ENCODE data around the gene SMC4.

The SMC4 gene

DNA sequence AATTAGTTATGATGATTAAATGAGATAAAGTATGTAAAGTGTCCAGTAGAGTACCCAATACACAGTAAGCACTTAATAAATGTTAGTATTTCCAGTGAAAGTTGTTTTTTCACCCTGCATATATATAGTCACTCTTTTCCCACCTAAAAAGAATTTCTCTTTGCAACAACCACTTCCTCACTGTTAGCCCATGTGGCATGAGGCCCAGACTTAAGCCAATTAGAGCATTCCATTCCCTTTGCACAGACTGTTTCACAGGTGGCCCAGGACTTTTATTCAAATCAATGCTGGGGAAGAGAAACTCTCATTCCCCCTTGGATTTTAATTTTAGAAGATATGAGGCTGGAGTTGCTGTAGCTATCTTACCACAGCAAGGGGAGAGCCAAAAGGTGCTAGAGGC lies 4.2 kb upstream of the SMC4 start:
- DNase-seq: peak; percentile 79

DNA sequence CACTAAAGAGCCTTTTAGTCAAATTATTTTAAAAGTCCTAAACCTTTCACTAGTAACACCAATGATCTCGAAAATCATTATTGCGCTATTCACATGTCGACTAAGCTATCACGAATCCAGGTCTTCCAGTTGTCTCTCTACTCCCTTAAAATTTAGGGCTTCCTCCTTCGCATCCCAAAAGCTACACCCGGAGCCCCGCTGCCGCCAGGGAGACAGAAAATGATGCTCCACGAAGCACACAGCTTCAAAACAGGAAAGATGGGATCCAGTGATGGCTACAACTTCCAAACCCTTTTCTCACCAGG lies 678 bp upstream of the SMC4 start:
- DNase-seq: no peak

DNA sequence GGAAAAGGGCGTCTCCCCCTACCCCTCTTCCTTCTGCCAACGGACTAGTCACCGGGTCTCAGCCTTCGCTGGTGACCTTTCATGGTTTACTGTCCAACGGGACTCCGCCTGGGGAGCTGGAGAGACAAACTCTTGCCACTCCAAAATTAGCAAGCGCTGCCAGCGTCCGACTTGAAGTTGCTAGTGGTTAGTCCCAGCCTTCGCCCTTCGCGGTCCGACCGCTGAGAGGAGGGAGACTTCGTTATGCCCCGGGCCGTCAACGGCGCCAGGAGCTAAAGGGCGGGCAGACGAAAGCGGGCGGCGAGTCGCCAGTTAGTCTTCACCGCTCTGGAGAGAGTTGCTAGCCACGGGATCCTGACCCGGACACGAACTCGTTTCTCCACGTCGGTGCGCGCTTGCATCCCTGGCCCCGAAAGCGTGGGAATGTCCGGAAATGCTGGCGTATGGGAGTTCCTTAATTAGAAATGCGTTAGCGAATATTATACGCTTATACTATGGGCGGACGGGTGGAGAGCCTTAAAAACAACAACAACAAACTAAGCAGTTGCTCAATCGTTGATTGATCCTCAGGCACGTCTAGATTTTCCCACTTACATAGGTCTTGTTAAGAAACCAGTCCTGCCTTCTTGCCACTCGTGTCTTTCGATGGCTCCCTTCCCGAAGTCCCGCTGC lies 716 bp downstream of the SMC4 start:
- DNase-seq: peak; percentile 43

DNA sequence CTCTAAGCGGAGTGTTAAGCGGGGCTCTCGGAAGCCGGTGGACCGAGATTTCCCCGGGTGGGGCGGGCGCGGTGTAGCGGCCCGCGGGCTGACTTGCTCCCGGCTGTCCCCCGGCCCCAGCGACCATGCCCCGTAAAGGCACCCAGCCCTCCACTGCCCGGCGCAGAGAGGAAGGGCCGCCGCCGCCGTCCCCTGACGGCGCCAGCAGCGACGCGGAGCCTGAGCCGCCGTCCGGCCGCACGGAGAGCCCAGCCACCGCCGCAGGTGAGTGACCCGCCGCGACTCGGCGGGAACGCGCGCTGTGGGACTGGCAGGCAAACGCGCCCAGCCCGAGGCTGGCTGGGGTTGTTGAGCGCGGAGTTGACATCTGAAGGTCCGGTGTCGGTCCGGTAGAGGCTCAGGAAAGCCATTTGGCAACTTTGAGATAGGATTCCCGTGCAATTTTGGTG lies 1.3 kb downstream of the SMC4 start:
- no peak for DNase-seq

DNA sequence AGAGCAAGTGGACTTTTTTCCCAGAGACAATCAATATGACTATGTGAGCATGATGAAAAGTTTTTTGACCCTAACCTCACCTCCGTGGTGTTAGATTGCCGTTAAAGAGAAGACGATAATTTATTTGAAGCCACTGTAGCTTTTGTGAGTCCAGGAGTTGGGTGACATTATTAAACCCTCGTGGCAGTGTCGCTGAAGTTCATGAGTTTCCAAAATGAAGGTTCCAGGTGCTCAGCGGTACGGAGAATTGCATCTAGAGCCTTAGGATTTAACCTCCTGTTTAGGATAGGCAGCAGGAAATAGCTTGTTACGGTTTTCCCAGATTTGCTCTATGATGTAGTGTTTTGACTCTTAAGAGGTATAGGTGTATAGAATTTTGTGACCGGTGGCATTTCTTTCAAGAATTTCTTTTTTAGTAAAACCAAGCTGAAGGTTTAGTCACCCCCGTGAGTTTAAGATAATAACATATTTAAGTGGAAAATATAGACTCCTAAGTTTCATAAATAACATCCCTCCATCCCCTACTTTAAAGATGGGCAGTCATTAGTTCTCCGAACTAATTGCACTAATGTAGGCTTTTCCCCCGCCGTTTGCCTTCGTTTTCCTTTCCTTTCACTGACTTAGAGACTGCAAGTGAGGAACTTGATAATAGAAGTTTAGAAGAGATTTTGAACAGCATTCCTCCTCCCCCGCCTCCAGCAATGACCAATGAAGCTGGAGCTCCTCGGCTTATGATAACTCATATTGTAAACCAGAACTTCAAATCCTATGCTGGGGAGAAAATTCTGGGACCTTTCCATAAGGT lies 2.0 kb downstream of the SMC4 start:
- DNase-seq: peak; percentile 68

DNA sequence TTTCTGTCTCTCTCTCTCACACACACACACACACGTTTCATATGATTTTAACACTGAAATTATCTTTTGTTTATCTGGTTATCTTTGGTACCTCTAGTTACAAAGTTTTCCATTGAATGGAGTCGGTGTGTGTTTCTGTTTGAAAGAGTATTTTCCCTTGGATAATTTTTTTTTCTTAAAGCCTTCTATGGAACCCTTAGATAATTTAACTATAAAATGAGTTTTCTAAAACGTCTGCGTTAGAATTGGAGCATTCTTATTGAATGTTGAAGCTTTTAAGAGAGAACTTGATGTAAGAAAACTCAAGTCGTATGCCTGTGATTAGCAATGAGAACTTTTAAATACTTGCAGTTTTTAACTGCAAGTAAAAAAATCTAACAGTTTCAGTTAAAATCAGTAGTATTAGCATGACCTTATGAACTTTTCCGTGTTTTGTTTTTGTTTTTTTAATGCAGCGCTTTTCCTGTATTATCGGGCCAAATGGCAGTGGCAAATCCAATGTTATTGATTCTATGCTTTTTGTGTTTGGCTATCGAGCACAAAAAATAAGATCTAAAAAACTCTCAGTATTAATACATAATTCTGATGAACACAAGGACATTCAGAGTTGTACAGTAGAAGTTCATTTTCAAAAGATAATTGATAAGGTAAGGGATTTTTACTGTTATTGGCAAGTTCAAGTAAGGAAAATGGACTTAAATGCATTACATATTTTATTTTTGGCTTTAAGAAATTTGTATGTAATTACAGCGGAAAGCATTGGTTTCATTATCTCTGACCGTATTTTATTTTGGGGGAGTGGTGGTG lies 3.0 kb downstream of the SMC4 start:
- DNase-seq: no peak

DNA sequence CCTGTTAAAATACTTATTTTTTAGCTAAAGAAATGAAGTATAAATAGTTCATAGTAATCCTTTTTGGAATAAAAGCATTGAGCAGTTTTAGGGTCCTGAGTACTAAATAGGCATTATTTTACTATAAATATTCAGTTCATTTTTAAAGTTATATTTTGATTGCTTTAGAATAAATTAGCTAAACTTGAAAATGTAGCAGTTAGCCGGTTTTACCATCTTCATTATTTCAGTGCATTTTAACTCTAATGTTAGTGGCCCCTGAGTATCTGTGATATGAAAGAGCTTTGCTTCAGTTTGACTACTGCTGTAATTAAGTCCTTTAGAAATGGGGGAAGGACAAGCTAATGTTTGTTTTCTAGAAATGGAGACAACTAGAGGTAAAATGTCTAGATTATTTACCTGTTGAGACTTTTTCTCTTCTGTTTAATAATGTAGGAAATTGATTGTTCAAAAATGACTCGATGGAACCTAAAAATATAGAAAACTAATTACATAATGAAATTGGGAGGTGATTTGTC lies 3.6 kb downstream of the SMC4 start:
- DNase-seq: no peak

DNA sequence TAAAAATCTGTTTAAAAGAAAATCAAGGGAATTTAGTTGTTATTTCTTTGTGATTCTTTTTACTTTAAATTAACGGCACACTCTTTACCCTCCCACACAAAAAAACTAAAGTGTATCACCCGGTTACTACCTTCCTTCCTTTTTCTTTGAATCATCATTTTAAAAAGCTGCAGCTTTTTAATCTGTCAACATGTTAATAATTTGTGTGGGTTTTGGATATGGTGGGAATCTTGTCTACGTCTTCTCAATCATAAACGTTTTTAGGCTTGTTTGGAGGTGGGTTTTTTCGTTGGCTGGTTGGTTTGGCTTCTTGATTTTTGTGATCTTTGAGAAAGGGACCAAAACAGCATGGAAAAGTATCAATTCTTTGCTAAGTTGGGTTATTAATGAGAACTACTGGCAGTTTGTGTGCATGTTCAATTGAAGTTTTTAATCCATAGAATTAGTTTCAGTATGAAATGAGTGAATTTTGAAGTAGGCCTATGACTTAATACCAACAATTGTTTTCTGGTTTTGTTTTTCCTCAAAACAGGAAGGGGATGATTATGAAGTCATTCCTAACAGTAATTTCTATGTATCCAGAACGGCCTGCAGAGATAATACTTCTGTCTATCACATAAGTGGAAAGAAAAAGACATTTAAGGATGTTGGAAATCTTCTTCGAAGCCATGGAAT lies 4.5 kb downstream of the SMC4 start:
- DNase-seq: peak; percentile 17

DNA sequence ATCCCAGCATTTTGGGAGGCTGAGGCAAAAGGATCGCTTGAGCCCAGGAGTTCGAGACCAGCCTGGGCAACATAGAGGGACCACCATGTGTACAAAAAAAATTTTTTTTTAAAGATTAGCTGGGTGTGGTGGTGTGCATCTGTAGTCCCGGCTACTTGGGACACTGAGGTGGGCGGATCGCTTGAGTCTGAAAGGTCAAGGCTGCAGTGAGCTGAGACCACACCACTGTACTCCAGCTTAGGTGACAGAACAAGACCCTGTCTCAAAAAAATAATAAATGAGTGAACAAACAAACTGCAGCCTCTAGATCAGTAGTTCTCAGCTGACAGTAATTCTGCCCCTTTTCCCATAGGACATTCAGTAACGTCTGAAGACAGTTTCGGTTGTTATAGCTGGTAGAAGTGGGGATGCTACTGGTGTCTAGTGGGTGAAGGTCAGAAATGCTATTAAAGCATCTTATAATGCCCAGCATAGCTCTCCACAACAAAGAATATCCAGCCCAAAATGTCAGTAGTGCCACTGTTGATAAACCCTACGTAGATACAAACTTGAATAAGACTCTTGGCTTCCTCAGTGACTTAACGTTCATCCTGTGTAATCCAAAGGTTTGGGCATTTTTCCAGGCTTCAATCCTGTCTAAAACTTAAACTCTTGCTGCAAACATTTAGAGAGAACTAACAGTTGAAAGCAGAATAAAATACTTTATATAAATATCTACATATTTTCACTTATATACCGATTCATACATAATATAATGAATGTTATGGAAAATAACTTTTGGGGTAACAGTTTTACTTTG lies 10.6 kb downstream of the SMC4 start:
- no peak for DNase-seq

DNA sequence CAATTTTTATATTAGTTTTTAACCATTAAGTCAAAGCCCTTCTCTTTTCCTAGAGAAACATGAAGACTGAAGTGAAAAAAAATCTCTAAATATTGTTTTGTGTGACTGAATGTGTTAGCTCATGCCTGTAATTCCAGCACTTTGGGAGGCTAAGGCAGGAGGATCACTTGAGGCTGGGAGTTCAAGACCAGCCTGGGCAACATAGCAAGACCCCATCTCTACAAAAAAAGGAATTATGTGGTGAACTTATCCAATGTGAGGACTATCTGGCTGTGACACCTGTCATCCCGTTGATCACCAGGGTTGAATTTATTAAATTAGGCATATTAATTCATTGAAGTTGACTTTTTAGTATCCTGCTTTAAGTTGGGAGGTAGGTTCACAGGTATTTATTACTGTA lies 13.0 kb downstream of the SMC4 start:
- no peak for DNase-seq

DNA sequence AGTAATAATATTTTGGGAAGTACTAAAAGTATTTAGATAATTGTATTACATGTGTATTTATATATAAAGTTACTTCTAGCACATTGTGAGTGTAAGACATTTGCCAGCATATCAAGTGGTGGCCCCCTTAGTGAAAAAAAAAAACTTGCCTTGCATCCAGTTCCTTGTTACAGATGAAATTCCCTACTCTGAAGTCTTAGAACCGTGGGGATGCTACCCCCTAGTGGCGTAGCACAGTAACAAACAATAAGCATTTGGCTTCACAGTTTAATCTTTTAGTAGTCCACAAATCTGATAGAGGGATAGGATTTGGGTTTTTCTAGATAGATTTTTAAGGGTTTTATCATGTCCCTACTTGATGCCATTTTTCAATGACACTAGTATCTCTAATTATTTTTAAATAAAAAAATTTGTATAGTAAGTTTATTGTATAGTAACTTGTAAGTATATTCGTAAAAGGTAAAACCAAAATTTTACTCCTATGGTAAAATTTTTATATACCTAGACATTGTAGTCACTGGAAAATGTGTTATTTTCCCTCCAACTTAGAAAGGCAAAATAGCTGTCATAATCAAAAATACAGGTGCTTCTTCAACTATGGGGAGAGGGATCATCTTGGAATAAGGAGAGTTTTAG lies 14.3 kb downstream of the SMC4 start:
- peak; percentile 78 for DNase-seq

DNA sequence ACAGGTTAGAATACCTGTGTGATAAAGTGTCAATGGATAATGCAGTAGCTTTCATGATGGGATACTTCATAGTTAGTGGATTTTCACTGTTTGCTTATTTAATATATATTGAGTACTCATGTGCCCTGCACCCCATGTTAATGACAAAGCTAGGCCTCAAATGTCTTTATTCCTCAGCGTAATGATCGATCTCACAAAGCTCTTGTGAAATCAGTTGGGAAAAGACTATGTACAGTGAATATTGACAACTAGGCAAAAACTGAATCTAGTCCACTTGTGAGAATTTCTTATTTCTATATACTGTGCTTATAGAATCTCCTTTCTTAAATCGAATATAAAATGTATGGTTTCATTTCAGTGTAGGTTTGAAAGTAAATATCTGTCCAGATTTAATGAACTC lies 17.9 kb downstream of the SMC4 start:
- DNase-seq: no peak

DNA sequence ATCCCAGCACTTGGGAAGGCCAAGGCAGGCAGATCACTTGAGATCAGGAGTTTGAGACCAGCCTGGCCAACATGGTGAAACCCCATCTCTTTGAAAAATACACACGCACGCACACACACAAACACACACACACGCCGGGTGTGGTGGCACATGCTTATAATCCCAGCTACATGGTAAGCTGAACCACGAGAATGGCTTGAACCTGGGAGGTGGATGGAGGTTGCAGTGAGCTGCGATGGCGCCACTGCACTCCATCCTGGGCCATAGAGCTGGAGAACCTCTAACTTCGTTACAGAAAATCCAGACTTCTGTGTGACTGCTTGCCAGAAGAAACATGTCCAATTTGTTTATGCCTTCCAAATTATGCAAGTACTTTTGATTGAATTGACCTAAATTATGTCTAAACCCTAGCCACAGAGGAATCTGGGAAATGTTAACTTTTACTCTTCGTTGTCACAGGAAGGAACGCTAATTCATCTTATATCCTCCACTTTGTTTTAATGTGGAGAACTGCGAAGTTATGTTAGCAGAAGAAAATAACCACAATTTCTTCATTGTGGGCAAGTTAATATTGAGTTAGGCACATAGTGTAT lies 28.5 kb downstream of the SMC4 start:
- DNase-seq: no peak

DNA sequence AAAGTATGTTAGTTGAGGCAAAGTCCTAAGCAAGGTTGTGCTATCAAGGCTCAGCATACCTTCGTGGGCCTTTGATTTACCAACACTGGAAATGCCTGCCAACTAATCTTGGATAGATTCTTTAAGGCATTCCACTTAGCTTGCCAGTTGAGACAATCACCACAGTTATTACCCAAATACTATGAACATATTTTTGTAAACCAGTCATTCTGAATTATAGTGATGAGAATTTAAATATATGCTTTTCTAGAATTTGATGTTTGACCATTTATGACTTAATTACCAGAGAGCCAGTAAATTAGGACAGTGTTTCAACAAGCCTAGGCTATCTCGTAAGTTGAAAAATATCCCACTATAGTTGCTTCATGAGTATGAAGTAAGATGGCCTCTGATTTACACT lies 34.6 kb downstream of the SMC4 start:
- DNase-seq: peak; percentile 37

DNA sequence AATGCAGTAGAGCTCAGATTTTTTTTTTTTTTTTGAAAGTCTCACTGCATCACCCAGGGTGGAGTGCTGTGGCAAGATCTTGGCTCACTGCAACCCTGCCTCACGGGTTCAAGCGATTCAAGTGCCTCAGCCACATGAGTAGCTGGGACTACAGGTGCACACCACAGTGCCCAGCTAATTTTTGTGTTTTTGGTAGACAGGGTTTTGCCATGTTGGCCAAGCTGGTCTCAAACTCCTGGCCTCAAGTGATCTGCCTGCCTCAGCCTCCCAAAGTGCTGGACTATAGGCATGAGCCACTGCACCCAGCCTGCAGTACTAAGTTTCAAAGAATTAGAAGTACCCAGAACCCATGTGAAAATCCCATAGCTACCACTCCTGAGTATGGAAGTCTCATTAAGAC lies 35.6 kb downstream of the SMC4 start:
- DNase-seq: no peak

DNA sequence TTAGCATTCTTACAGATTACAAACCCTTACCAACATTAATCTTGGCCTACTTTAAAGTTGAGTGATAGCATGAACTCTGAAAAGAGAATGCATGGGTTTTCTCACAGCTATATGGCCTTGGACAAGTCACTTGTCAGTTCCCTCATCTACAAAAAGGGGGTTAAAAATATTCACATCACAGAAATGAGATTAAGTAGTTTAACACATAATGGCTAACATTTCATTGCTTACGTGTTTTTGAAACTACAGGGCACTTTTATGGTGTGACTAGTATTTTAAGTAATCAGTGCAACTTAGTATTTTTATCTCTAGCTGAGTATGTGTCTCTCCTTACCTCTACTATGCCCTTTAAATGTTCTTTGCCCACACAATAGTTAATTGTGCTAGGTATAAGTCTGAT lies 36.3 kb downstream of the SMC4 start:
- no peak for DNase-seq

DNA sequence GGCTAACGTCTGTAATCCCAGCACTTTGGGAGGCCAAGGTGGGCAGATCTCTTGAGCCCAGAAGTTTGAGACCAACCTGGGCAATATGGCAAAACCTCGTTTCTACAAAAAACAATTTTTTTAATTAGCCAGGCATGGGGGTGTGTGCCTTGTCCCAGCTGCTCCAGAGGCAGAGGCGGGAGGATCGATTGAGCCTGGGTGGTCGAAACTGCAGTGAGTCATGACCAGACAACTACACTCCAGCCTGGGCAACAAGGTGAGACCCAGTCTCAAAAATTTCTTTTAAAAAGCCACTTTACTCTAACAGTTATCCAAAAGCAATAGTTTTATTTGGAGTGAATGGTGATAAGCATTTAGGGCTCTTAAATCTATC lies 37.6 kb downstream of the SMC4 start:
- no peak for DNase-seq

DNA sequence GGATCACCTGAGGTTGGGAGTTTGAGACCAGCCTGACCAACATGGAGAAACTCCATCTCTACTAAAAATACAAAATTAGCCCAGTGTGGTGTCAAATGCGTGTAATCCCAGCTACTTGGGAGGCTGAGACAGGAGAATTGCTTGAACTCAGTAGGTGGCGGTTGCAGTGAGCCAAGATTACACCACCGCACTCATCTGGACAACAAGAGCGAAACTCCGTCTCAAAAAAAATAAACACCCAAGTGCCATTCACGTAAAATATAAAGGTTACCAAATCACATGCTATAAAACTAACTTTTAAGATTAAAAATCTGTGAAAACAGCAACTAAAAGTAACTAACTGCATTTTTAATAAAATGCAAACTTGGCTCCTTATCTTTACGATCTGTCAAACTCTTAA lies 41.2 kb downstream of the SMC4 start:
- no peak for DNase-seq

DNA sequence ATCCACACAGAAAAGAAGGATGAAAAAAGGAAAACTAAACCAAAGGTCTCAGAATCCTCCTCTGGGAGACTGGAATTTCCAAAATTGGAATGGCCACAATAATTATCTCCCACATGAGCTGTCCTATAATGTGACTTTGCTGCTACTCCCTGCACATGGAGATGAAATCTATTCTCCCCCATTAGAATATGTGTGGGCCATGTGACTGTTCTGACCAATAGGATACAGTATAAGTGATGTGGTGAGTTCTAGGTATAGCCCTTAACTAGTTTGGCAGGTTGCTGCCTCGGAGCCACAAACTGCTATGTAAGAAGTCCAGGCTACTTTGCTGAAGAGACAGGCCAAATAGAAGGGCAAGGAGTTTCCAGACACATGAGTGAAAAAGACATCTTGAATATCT lies 45.0 kb downstream of the SMC4 start:
- DNase-seq: no peak

DNA sequence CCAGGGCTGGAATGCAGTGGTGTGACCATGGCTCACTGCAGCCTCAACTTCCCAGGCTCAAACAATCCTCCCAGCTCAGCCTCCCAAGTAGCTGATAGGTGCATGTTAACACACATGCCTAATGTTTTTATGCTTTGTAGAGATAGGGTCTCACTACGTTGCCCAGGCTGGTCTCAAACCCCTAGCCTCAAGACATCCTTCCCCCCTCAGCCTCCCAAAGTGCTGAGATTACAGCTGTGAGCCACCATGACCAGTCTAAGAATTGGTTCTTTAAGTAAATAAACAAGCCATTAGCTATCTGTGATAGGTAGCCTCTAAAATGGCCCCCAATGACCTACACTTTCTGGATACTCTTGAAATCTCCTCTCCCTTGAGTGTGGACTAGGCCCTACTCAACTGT lies 46.4 kb downstream of the SMC4 start:
- no peak for DNase-seq

DNA sequence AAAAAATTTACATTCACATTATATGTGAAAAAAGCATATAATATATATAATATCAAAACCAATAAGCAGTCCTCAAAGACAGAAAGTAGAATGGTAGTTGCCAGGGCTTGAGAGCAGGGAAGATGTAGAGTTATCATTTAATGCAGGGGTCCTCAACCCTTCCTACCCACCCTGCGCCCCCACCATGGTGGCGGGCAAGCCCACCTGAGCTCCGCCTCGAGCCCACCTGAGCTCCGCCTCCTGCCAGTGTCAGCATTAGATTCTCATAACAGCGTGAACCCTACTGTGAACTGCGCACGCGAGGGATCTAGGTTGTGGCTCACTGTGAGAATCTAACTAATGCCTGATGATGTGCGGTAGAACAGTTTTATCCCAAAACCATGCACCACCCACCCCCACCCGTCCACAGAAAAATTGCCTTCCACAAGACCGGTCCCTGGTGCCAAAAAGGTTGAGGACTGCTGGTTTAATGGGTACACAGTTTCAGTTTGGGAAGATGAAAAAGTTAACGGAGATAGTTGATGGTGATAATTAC lies 47.1 kb downstream of the SMC4 start:
- DNase-seq: no peak
